ENCODE results near the gene RNU5B-1. TPM values are rescaled to one million over a fixed set of nuclear protein-coding genes. Genes with fewer than 3 reads are reported as not detected.
"Not testable (repeated sequence)": the region's sequence is repeated elsewhere in the genome, so short reads cannot be mapped to it uniquely, and the experiment has no call there.

RNU5B-1 gene
- total RNA-seq, 1 donor from 2014 or later, result not detected

DNA sequence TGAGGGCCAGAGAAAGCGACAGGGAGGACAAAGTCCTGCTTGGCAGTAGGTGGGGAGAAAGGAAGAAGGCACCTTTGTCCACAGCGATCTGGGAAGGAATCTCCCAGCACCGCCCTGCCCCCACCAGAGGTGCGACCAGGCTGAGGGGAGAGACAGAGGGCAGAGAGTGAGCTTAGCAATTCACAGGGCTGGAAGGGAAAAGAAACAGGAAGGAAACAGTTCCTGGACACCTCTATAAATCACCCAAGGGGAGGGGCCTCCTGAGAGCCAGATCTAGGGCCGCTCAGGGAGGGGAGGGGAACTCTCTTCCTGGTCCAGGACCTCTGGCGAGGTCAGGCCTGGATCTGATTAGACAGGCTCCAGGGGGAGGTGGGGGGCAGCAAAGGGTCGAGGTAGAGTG lies 35.4 kb downstream of the RNU5B-1 start:
- DNase-seq (ENCODE audit: extremely low read depth, low read depth, low spot score), result no peak

DNA sequence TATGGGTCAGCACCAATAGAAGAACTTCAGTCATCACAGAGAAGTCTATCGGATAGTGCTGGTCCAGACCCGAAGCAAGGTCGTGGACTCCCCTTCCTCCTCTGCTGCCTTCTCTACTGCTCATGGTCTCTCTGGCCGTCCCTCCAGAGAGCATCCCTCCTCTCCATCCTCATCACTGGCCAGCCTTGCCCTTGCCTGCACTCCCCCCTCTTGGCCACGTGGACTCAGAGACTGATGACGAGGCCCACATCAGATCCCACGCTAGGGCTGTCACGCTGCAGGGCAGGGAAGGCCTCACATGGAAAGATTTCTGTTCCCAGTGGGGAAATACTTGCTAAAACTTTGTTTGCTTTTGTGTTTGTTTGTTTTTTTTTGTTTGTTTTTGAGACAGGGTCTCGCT lies 38.0 kb downstream of the RNU5B-1 start:
- no peak for DNase-seq (ENCODE audit: extremely low read depth, low read depth, low spot score)

DNA sequence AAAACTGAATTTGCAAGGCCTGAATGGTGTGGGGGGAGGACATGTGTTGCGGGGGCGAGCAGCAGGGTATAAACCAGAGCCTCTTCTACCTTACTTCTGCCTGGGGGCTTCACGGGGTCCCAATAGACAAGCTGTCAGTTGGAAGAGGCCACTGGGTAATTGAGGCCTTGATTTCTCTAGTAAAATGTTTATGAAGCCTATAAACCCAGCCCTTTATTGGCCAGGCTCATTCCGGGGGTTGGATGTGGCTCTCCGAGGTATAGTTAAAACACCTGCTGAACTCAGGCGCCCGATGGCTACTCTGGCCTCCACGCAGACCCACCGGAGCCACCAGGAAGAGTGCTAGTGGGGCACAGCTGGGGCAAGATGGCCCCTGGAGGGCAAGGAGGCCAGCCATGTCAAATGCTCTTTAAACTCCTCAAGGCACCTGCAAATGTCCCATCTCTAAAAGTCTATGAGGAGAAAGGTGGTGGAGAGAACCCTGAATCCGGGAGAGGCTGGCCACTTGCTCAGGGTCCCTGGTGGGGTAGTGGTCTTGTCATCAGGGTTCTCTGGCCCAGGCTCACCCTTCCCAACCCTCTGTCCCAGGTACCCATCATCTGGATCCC lies 39.0 kb downstream of the RNU5B-1 start:
- no peak for DNase-seq (ENCODE audit: extremely low read depth, low read depth, low spot score)

DNA sequence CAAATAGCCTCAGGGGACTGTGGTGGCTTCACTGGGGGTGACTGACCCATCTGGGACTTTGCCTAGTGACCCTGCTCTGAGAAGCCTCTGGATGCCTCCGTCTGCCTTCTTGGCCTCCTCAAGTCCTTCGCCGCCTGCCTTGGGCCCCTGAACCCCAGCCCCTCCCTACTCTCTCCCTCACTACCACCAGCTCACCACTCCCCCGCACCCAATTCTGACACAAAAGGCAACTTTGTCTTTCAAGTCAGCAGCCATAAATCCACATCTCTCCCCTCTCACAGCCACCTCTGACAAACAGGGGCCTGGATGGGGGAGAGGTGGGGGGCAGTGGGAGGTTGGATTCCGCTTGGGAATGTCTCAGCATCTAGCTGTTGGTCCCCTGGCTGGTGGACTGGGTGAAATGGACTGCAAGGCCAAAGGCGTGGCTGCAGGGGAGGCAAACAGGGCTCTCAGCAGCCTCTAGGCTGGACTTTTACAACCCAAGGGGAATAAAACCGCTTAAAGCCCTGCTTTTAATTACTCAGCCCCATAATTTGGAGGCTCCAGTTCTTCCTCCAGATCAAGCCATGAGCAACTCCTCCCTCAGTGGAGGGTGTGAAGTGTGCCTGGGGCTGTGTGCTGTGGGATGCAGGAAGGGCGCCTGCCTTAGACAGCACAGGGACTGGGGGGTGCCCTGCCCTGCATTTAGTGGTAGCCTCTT lies 39.9 kb downstream of the RNU5B-1 start:
- no peak for DNase-seq (ENCODE audit: extremely low read depth, low read depth, low spot score)

DNA sequence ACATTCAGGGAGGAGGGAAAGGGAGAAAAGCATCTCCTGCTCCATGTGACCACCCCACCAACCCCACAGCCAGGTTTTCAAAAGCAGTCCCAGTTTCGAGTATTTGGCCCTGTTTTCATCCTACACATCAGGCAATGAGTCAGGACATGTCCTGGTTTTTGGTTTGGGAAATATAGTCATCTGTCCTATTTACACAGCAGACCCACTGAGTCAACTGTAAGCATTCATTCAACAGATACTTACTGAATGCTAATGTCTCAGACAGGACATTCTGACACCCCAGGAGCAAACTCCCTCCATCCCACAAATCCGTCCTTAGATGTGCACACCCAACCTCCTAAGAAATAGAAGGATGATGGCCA lies 40.4 kb downstream of the RNU5B-1 start:
- DNase-seq (ENCODE audit: extremely low read depth, low read depth, low spot score), result no peak

DNA sequence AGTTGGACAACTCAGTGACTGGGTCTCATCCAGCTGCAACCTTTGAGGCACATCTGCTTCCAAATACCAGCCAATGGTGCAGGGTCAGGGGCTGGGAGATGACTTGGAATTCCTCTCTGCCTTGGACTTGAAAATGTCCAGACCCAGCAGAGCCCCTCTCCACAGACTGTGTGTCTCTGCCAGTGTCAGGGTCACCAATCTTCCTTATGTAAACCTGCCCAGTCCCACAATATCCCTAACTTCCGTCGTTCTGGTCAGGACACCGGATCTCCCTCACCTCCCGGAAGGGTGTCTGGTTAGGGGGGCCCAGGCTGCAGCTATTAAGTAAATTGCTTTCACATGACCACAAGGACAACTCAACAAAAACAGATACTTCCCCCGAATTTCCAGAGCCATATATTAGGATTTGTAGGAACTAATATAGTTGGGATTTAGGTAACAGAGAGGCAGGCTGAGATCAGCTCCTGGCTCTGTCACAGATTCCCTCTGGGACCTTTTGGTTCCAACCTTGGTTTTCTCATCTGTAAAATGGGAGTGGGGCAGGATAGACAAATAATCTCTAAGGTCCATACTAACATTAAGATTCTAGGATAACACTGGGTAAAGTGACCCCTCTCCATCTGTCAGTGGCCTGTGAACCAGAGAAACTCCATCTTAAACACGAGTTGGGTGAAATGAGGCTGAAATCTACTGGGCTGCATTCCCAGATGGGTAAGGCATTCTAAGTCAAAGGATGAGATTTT lies 42.5 kb downstream of the RNU5B-1 start:
- DNase-seq (ENCODE audit: extremely low read depth, low read depth, low spot score), result no peak

DNA sequence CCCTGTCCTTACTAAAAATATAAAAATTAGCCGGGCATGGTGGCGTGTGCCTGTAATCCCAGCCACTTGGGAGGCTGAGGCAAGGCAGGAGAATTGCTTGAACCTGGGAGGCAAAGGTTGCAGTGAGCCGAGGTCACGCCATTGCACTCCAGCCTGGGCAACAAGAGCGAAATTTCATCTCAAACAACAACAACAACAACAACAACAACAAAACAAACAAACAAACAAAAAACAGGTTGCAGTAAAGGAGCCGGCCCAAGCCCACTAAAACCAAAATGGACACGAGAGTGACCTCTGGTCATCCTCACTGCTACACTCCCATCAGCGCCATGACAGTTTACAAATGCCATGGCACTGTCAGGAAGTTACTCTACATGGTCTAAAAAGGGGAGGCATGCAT lies 43.3 kb downstream of the RNU5B-1 start:
- not testable (repeated sequence) for DNase-seq (ENCODE audit: extremely low read depth, low read depth, low spot score)

- DNase-seq (ENCODE audit: extremely low read depth, low read depth, low spot score), result no peak
Measured at GRCh38 chr15:65349338-65349737, 44.9 kb downstream of the RNU5B-1 start.

- not testable (repeated sequence) for DNase-seq (ENCODE audit: extremely low read depth, low read depth, low spot score)
Measured at GRCh38 chr15:65351972-65352371, 47.5 kb downstream of the RNU5B-1 start.

Other genes starting within 250 kb of the RNU5B-1 start
- not detected in 2 replicates for gene RASL12, start 236.7 kb upstream of the RNU5B-1 start, total RNA-seq
- gene KBTBD13, start 227.9 kb upstream of the RNU5B-1 start, total RNA-seq, result not detected in 2 replicates
- gene UBAP1L, start 189.5 kb upstream of the RNU5B-1 start, total RNA-seq, result 0.53 and 1.6 TPM in 2 replicates
- gene PDCD7, start 170.9 kb upstream of the RNU5B-1 start, total RNA-seq, result 16.6 and 18.1 TPM in 2 replicates
- 35.9 and 37.9 TPM in 2 replicates for gene CLPX, start 119.3 kb upstream of the RNU5B-1 start, total RNA-seq
- 0.12 TPM in 1 of 2 replicates, not detected in the other for gene CILP, start 93.2 kb upstream of the RNU5B-1 start, total RNA-seq
- gene PARP16, start 17.8 kb upstream of the RNU5B-1 start, total RNA-seq, result 4.0 and 9.0 TPM in 2 replicates
- gene RNU5A-1, start 8.6 kb upstream of the RNU5B-1 start, total RNA-seq, result not detected in 2 replicates
- gene IGDCC3, start 73.3 kb downstream of the RNU5B-1 start, total RNA-seq, result 0.41 TPM in 1 of 2 replicates, not detected in the other
- gene IGDCC4, start 118.3 kb downstream of the RNU5B-1 start, total RNA-seq, result 0.29 and 1.4 TPM in 2 replicates
- 22.3 and 35.8 TPM in 2 replicates for gene DPP8, start 213.0 kb downstream of the RNU5B-1 start, total RNA-seq
- 70.9 and 75.6 TPM in 2 replicates for gene HACD3, start 225.8 kb downstream of the RNU5B-1 start, total RNA-seq